GM19372 (cell line): ENCODE results near the gene CBLB.
"Not testable (repeated sequence)": the region's sequence is repeated elsewhere in the genome, so short reads cannot be mapped to it uniquely, and the experiment has no call there.

Experiments used
- ATAC-seq: cut with Tn5 transposase; IDR thresholded peaks from one replicate; pipeline ENCODE4 v1.9.1; 2021; ENCODE audit warnings: mild to moderate bottlenecking, low read depth, moderate library complexity; ENCODE audit not compliant: unreplicated experiment

Gene CBLB

GRCh38 chr3:105823149-105823867, 45.5 kb downstream of the CBLB start:
- no peak for ATAC-seq

GRCh38 chr3:105822171-105823123, 46.4 kb downstream of the CBLB start:
- ATAC-seq = no peak

- ATAC-seq = no peak
Observed at GRCh38 chr3:105821433-105821832, 47.4 kb downstream of the CBLB start.

GRCh38 chr3:105816833-105817232, 52.0 kb downstream of the CBLB start:
- ATAC-seq = no peak

- not testable (repeated sequence) for ATAC-seq
Observed at GRCh38 chr3:105815331-105815730, 53.5 kb downstream of the CBLB start.

GRCh38 chr3:105813710-105814109, 55.1 kb downstream of the CBLB start:
- ATAC-seq = no peak

GRCh38 chr3:105812194-105812586, 56.6 kb downstream of the CBLB start:
- ATAC-seq = no peak

- ATAC-seq = no peak
Observed at GRCh38 chr3:105811518-105812193, 57.2 kb downstream of the CBLB start.

GRCh38 chr3:105809208-105809888, 59.5 kb downstream of the CBLB start:
- ATAC-seq = no peak

GRCh38 chr3:105807701-105808100, 61.1 kb downstream of the CBLB start:
- ATAC-seq = no peak

- ATAC-seq = no peak
Observed at GRCh38 chr3:105807146-105807545, 61.7 kb downstream of the CBLB start.

- ATAC-seq = no peak
Observed at GRCh38 chr3:105806359-105806758, 62.5 kb downstream of the CBLB start.

- ATAC-seq = no peak
Observed at GRCh38 chr3:105805404-105805803, 63.4 kb downstream of the CBLB start.

- ATAC-seq = no peak
Observed at GRCh38 chr3:105802118-105802706, 66.6 kb downstream of the CBLB start.

GRCh38 chr3:105801397-105801796, 67.4 kb downstream of the CBLB start:
- ATAC-seq = no peak

- ATAC-seq = no peak
Observed at GRCh38 chr3:105800320-105800719, 68.5 kb downstream of the CBLB start.

GRCh38 chr3:105799286-105799685, 69.5 kb downstream of the CBLB start:
- no peak for ATAC-seq

GRCh38 chr3:105798381-105798934, 70.4 kb downstream of the CBLB start:
- ATAC-seq = peak; percentile 75

- no peak for ATAC-seq
Observed at GRCh38 chr3:105793040-105793439, 75.8 kb downstream of the CBLB start.
